Measurements from ENCODE around the gene EEIG2.

Gene EEIG2

DNA sequence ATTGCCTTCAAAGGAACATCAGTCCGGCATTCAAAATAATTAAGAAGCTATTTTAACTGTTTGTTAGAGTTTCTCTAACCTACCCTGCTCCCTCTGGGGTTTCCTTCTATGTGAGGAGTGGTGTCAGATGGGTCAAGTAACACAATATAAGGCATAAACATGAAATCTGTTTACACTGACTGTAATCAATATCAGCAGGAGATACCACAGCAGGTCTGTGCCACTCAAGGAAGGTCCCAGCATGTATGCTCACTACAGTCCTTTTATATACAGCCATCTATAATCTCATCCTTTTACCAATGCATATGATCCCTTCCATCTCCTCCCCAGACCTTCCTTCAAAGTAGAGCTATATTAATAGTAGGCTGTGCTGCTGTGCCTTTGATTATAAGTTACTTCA, 25.4 kb downstream of the EEIG2 start:
- DNase-seq: no peak

DNA sequence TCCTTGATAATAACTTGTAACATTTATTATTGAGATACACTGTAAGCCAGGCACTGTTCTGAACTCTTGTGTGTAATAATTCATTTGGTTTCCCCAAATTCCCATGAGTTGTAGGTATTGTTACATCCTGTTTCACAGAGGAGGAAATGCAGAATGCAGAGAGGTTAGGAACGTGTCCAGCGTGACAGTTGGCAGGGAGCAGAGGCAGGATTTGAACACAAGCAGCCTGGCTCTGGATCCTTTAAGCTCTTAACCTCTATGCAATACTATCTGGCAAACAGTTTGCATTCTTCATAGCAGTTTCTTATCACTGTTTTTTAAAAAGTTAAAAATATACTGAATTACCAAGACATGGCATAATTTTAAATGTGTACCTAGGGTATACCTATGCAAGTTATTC, 30.5 kb downstream of the EEIG2 start:
- no peak for DNase-seq

DNA sequence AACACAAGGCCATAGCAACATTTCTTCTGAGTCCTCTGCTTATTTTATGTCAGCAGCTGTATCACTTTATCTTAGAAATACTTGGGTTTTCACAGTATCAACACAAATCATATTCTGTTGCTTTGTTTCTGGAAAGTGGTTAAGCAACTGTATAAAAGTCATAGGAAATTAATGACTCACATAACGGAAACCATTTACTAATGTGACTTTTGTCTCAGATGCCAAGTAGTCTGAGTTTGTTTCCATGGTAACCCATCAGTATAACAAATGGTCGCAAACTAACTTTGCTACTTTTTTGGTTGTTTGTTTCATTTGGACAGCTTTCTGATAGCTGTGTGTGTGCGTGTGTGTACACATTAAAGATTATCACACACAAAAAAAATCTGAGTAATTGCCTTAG, 31.1 kb downstream of the EEIG2 start:
- peak; percentile 26 for DNase-seq

DNA sequence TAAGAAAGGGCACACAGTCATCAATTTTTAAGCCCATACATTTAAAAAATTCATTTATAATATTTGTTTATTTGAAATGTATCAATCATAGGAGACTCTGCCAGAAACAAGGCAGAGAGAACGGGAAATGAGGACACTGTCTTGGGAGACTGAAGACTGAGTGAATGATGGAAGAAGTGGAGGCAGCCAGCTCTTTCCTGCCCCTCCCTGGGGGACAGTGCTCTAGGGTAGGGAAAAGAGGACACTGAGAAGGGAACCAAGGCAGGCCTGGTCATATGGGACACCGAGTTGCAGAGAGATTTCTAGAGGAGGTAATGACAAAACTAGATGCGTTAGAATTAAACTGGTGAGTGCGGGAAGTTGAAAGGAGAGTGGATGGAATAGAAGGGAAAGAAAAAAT, 31.6 kb downstream of the EEIG2 start:
- DNase-seq: no peak

DNA sequence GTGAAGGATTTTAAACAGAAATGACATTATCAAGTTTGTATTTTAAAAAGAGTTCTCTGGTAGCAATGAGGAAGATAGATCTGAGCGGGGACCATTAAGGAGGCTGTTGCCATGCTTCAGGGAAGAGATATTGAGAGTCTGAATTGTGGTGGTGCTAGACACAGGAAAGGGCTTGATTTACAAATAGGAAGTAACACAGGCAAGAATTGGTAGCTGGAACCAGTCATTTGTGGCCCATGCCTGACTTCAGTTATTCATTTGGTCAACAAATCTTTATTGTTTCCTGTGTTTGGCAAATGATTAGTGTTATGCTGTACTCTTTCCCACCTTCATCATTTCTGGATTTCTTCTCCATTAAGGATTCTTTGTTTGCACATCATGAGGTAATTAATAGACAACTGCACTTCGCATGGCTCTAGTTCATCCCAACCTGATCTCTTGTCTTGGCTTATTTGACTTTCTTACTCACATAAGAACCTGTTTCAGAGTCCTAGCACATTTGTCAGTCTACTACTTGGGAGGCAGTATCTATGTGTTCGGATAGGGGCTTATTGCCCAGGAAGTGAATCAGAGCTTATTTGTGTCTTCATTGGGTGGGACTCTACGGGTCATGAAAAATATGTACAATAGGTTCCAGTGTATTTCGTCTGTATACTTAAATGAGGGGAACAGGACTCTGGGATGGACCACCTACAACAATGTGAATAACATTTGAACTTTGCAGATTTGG, 32.3 kb downstream of the EEIG2 start:
- DNase-seq: peak; percentile 12

DNA sequence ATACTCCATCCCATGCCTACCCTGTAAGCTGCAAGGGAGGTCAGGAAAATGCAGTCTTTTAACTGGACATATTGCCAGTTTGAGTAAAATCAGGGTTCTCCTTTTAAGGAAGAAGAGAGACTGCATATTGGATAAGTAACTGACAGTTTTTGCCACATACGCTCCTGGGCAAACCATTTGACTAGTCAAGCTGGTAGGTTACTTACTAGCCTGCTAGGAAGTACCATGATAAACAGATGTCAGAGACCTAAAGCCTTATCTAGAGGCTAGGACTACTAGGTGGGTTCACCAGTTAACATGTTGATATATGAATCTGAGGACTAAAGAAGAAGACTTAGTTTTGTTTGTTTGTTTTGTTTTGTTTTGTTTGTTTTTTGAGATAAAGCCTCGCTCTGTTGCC, 33.5 kb downstream of the EEIG2 start:
- DNase-seq: no peak

DNA sequence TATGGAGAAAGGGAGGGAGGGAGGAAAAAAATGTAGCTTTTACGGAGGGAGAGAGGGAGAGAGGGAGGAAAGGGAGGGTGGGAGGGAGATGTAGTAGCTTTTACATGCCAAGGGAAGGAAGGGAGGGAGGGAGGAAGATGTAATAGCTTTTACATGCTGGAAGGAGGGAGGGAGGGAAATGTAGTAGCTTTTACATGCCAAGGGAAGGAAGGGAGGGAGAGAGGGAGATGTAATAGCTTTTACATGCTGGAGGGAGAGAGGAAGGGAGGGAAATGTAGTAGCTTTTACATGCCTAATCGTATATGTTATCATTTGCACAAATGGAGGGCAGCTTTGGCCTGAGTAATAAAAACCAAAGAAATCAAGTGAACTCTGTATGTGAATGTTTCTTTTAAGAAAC, 35.6 kb downstream of the EEIG2 start:
- DNase-seq: no peak

DNA sequence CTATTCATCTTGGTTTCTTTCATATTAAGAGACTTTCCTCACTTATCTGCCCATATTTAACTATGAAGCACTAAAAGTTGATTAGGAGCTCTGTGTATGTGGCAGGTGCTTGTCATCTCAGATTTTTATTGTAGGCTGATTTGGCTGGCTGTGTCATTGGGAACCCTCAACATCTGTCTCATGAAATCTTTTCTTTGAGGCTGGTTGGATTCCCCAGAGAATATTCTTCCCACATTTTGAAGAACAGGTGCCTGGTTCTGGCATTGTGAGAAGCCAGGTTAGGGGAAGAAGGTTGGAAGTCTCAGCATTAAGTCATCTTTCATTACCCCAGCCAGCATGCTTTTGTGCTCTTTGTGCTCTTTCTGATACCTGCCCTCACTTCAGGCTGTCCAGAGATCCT, 37.1 kb downstream of the EEIG2 start:
- DNase-seq: no peak

DNA sequence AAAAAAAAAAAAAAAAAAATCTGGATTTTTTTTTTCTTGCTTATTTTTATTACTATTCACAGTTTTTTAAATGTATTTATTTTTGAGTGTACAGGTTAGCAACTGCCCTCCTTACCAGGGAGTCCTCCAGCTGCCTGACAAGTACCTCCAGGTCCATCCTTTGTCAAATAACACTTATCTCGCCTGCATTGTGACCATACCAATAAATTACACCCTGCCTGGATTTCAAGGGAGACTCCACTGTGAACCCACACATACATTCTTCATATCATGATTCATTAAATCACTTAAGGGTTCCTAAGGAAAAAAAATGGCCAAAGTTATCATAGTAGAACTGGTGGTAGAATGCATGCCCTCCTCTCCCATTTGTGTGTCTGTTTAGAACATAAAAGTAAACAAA, 38.4 kb downstream of the EEIG2 start:
- DNase-seq: no peak

DNA sequence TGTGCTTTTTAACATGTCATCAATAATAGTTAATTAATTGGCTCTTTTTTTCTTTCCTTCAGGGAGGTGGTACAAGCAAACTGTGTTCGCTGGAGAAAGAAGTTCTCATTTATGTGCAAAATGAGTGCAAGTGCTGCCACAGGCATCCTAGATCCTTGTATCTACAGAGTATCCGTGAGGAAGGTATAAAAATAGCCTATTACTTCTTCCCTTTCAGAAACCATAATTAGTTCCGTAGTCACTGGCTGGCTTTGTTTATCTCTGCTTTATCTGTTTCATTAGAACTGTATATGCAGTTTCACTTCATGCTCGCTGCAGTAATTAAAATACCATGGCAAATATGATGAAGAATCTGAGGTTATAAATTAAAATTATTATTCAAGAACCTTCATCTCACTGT, 40.6 kb downstream of the EEIG2 start:
- DNase-seq: no peak

DNA sequence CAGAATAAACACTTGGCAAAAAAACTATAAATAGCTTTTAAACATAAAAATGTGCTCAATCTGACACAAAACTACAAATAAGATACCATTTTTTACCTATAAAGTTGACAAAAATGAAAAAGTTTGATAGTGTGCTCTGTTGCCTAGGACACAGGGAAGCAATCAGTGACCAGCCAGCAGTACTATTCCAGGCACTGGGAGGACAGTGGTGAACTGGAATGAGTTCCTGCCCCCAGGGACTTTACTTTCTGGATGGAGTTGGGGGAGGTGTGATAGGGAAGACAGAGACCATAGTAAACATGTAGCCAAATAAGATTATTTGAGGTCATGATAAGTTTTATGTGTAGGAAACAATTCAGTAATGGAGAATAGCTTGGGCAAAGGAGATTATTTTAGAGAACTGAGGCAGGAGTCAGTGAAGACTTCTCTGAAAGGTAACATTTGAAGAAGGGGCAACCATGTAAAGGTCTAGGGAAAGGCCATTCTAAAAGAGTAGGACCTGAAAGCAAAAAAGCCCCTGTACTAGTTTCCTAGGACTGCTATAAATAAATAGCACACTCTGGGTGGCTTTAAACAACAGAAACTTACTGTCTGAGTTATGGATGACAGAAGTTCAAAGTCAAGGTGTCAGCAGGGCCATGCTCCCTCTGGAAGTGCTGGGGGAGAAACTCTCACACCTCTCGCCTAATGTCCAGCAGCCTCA, 42.0 kb downstream of the EEIG2 start:
- no peak for DNase-seq

DNA sequence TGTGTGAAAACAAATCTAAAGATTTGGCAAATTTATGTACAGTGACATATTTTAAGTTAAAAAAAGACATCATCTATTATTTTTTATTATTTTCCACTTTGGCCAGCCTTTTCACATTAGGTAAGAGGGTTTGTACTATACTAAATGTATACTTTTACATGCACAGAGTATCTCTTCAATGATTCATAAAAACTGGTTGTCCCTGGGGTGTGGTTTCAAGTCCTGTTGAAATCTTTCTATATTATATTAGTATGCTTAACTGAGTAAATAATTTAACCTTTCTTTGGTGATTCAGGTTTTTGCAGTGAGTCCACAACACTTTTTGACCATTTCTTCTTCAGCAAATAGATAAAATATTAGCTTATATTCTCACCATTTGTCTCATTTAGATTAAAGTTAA, 45.7 kb downstream of the EEIG2 start:
- DNase-seq: no peak

DNA sequence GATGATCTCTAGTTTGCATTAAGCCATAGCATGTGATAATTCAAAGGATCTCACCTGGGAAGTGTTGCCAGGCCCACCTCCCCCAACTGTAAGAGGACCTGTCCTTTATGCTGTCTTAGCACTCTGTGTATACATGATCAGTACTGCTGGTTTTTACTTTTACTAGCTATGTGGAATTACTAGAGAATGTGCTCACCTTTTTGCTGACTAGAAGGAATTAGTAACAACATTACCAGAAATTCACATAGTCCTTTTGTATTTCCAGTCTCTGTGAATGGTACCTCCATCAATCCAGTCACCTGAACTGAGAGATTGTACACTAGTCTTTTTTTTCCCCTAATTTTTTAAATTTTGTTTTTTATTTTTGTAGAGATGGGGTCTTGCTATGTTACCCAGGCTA, 46.6 kb downstream of the EEIG2 start:
- no peak for DNase-seq

DNA sequence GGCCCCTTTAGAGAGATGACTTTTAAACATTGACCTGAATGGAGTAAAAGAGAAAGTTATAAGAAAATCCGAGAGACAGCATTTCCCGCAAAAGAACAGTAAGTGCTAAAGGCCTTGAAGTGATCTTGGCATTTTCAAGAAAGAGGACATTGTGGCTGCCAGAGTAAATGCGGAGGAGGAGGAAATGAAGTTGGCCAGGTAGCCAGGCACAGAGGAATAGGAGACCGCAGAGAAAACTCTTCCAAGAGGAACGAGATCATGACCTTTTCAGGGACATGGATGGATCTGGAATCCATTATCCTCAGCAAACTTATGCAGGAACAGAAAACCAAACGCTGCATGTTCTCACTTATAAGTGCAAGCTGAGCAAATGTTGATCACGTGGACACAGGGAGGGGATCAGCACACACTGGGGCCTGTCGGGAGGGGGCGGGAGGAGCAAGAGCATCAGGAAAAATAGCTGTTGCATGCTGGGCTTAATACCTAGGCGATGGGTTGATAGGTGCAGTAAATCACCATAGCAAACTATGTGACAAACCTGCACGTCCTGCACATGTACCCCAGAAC, 49.7 kb downstream of the EEIG2 start:
- DNase-seq: no peak
